Mesodermal cell (in vitro differentiated cells): ENCODE data around the gene USP36.

Experiments
- H3K27ac ChIP-seq: 2 replicates; pipeline ENCODE4 v1.7.0; 2013; ENCODE audit warnings: mild to moderate bottlenecking, low read depth, low read length, moderate library complexity; ENCODE audit not compliant: severe bottlenecking
- H3K36me3 ChIP-seq: 2 replicates; pipeline ENCODE4 v1.7.1; 2013; ENCODE audit warnings: mild to moderate bottlenecking, low read length, moderate library complexity; ENCODE audit not compliant: control insufficient read depth, insufficient read depth
- H3K4me1 ChIP-seq: one replicate; pipeline ENCODE4 v1.7.1; 2013; ENCODE audit warnings: mild to moderate bottlenecking, low read length; ENCODE audit not compliant: insufficient read depth, control insufficient read depth, poor library complexity, severe bottlenecking
- H3K4me3 ChIP-seq: 2 replicates; pipeline ENCODE4 v1.7.0; 2013; ENCODE audit warnings: low read length, control low read depth, mild to moderate bottlenecking; ENCODE audit not compliant: insufficient read depth, poor library complexity, severe bottlenecking; ENCODE audit errors: extremely low read depth
- H3K9me3 ChIP-seq: 2 replicates; pipeline ENCODE4 v1.7.1; 2013; ENCODE audit warnings: mild to moderate bottlenecking, low read length, moderate library complexity; ENCODE audit not compliant: control insufficient read depth
- WGBS, 2 experiments: methylation state at CpG; one replicate each; pipeline ENCODE4 v1.1.5; 2013; ENCODE audit warnings: missing lambda C conversion rate in 2 of 2; ENCODE audit not compliant: insufficient coverage in 2 of 2; 5-methylcytosine and 5-hydroxymethylcytosine counted together

Gene USP36

DNA sequence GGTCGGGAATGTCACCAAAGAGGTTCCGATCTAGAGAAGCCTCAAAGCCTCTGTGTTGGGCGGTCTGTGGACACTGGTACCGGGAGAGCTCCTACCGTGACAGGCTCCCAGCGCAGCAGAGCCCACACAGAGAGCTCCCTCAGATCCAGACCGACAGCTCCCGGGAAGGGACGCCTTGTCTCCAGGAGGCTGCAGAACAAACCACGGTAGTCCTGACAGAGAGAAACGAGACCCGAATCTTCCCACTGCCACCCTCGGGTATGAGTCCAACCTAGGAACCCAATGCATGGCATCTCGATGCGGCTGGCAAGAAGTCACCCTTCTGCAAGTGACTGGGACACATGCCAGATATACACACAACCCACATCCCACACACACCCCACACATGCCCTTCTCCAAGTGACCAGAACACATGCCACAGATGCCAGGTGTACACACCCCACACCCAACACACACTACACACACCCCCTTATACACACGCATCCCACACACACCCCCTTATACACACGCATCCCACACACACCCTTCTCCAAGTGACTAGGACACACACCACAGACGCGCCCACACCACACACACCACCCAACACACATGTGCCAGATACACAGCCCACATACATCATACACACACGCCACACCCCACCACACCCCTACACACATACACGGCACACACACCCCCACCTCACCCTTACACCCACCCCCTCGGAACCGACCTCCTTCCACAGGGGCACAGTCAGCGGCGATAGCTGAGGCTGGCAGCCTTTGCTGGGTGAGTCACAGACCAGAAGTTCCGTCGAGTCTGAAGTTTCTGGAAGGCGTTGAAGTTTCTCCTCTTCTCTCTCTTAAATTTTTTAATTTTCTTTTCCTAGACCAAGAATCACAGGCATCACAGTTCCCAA lies 42.7 kb downstream of the USP36 start:
- 92 to 96% methylated on average over 24 to 25 of the region's 28 CpGs for WGBS, 2 experiments
- H3K27ac ChIP-seq: no peak overlapping the region
- no peaks in the 10 kb centered on the region for H3K4me1 ChIP-seq
- H3K9me3 ChIP-seq: no peaks in the 10 kb centered on the region
- H3K36me3 ChIP-seq: peaks cover 80% of the 10 kb centered on the region
- no peak overlapping the region for H3K4me3 ChIP-seq

DNA sequence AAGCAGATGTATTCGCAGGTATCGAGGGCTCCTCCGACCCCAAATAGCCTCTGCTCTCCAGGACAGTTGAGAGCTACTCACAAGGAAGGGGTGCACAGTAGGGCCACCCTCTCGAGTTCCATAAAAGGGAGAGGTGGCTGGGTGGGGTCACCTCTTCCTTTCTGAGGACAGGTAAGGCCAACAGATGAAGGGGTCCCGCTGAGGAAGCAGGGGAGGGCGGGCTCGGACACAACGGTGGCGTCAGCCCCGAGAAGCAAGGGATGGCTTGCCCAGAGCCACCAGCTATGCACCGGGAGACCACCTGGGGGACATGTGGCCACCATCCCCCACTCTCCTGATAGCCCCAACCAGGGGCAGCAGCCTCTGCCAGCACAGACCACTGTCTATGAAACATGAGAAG lies 43.4 kb downstream of the USP36 start:
- Histone ChIP-seq H3K27ac (no peak overlapping the region), H3K9me3 (no peaks in the 10 kb centered on the region), H3K4me1 (no peaks in the 10 kb centered on the region), H3K4me3 (no peak overlapping the region), H3K36me3 (peaks cover 78% of the 10 kb centered on the region)
- WGBS, 2 experiments: 96 to 99% methylated on average over 9 to 11 of the region's 11 CpGs

DNA sequence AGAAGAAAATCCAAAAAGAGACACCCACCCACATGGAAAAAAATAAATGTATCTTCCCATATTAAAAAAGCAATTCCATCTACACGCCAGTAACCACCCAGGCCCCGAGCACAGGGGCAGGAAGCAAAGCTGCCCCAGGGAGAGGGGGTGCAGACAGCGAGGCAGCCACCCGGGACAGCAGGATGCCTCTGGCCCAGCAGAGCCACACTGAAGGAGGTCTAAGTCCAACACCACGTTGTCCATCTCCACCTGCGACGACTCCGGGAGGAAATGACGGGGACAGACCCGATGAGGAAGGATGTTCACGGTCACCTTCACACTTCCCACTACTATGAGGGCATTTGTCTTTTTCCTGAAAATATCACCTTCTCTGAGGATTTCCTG lies 44.1 kb downstream of the USP36 start:
- Histone ChIP-seq H3K36me3 (peaks cover 77% of the 10 kb centered on the region), H3K9me3 (no peaks in the 10 kb centered on the region), H3K4me3 (no peak overlapping the region), H3K27ac (no peak overlapping the region), H3K4me1 (no peaks in the 10 kb centered on the region)
- WGBS, 2 experiments: 96 to 100% methylated on average over 3 to 5 of the region's 11 CpGs

DNA sequence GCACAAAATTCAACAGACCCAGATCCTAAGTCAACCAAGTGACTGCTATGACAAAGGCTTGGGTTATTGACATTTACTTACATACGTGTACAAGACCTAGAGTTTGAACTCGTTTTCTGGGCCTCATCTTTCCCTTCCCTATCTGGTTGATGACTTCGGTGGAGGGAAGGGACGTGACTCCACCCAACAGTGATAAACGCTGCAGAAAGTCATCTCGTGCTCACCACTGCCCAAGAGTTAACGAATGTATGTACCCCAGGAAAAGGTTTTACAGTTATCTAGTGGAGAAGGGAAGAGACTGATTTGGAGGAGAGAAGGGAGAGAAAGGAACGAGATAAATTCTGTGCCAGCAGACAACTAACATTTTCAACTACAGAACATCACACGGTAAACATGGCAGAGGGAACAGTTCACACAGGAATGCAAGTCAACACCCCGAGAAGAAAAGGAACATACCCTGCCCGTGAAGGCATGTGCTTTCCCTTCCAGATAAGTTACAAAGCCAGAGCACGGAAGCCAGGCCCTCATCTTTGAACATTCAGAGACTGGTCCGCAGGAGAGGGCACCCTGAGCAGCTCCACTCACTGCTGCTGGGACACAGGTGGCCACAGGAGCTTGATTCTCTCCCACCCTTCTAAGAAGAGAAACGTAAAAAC lies 44.6 kb downstream of the USP36 start:
- no peaks in the 10 kb centered on the region for H3K9me3 ChIP-seq
- no peaks in the 10 kb centered on the region for H3K4me1 ChIP-seq
- H3K4me3 ChIP-seq: no peak overlapping the region
- 97 to 100% methylated on average over 9 to 12 of the region's 14 CpGs for WGBS, 2 experiments
- H3K36me3 ChIP-seq: peaks cover 72% of the 10 kb centered on the region
- no peak overlapping the region for H3K27ac ChIP-seq

DNA sequence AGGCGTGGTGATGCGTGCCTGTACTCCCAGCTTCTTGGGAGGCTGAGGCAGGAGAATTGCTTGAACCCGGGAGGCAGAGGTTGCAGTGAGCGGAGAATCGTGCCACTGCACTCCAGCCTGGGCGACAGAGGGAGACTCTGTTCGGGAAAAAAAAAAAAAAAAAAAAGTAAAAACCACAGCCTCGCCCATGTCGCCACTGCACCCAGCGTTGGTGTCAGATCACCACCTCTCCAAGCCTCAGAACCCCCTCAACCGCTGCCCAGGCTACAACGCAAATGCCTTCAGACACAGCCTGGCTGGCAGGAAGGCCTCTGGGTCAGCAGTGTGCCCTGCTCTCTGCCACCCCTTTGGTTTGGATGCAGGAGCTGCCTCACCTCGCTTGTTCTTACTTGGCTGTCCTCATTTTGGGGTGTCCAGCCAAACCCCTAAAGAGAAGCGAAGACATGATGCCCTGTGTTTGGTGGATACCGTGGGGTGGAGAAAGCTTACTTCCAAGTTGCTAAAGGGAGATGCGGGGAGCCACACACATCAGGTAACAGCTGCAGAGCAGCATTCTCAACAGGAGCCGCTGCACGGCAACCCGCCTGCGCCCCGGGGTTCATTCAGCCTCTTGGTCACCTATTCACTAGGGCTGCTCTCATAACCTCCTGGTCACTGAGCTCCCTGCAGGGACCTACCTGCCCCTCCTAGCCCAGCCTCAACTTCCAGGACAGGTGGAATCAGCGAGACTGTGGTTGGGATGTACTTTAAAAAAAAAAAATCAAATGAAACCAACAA lies 45.6 kb downstream of the USP36 start:
- H3K9me3 ChIP-seq: no peaks in the 10 kb centered on the region
- no peak overlapping the region for H3K4me3 ChIP-seq
- 93 to 98% methylated on average over 7 to 21 of the region's 22 CpGs for WGBS, 2 experiments
- no peak overlapping the region for H3K27ac ChIP-seq
- H3K36me3 ChIP-seq: peaks cover 65% of the 10 kb centered on the region
- H3K4me1 ChIP-seq: peaks cover 2% of the 10 kb centered on the region

- 95 to 96% methylated on average over 15 to 16 of the region's 16 CpGs for WGBS, 2 experiments
These were observed 46.2 kb downstream of the USP36 start for GRCh38 chr17:78794399-78794798.

DNA sequence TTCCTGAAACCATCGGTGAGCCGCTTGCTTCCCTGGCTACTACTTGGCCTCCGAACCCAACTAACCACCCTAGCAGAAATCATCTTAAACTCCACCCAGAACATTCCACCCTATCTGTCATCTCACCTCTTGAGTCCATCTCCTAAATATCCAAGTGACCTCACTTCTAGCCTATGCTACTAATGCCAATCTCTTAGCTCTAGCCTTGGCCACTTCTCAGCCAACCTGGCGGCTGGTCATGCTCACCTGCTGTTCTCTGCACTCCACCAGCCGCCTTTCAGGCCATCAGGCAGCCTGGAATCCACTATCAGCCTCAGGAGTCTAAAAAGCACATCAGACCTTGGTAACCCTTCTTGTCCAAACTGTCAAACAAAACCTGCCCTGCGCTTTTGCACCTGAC lies 46.6 kb downstream of the USP36 start:
- H3K9me3 ChIP-seq: no peaks in the 10 kb centered on the region
- H3K27ac ChIP-seq: no peak overlapping the region
- no peak overlapping the region for H3K4me3 ChIP-seq
- peaks cover 4% of the 10 kb centered on the region for H3K4me1 ChIP-seq
- 84 to 87% methylated on average over 4 to 6 of the region's 6 CpGs for WGBS, 2 experiments
- H3K36me3 ChIP-seq: peaks cover 54% of the 10 kb centered on the region

More at GRCh38 chr17:78794399-78794798, 46.2 kb downstream of the USP36 start:
- H3K9me3 ChIP-seq: no peaks in the 10 kb centered on the region
- peaks cover 4% of the 10 kb centered on the region for H3K4me1 ChIP-seq
- H3K4me3 ChIP-seq: no peak overlapping the region
- no peak overlapping the region for H3K27ac ChIP-seq
- peaks cover 59% of the 10 kb centered on the region for H3K36me3 ChIP-seq

DNA sequence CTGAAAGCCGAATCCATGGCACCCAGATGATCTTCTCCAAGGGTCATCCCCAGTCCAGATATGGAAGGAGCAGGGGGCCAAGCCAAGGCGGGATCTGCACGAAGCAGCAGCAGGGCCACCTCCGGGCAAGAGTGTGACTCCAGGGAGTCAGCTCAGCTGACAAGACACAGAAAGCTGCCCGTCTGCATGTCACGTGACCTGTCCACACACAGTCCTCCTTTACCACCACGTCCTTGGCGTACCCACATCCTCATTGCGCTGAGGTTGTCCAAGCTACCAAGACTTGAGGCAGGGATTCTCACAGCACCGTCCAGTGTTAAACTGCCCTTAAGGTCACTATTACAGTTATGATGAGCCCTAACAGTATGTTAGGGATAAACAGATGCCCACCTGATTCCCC lies 47.2 kb downstream of the USP36 start:
- no peak overlapping the region for H3K4me3 ChIP-seq
- H3K36me3 ChIP-seq: peaks cover 49% of the 10 kb centered on the region
- peaks cover 4% of the 10 kb centered on the region for H3K4me1 ChIP-seq
- no peak overlapping the region for H3K27ac ChIP-seq
- H3K9me3 ChIP-seq: no peaks in the 10 kb centered on the region
- 86 to 88% methylated on average over 10 of the region's 10 CpGs for WGBS, 2 experiments

DNA sequence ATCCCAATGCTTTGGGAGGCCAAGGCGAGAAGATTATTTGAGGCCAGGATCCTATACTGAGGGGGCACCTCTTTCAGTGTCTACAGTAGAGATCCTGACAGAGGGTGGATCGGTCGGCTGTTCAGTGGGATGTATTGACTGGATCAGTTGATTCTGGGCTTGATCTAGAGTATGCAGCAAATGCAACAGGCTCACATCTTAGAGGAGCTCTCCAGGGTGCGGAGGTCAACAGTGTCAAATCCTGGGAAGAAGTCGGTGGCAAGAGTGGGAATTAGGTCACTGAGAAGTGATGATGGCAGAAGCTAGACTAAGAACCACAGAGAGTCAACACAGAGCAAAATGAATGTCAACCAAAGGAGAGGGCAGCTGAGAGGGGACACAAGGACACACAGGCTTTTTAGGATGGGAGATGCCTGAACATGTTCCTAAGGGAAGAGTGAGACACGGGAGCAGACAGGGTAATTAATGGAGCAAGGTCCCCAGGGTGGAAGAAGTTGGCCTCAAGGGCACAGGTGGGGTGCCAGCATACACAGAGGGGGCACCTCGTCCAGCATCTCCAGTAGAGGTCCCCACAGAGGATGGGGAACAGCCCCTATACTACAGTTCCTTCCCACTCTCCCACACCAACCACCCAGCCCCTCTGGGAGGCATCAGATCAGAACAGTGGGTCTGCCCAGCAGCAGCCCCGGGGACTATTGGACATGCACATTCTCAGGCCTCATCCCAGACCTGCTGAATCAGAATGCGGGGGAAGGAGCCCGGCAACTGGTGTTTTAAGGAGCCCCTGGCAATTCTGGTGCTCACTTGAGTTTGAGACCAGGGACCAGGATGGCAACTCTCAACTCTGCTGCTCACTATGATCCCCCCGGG lies 48.5 kb downstream of the USP36 start:
- H3K4me3 ChIP-seq: no peak overlapping the region
- peaks cover 4% of the 10 kb centered on the region for H3K4me1 ChIP-seq
- peaks cover 35% of the 10 kb centered on the region for H3K36me3 ChIP-seq
- WGBS, 2 experiments: 95% methylated on average over 8 to 10 of the region's 11 CpGs
- no peaks in the 10 kb centered on the region for H3K9me3 ChIP-seq
- H3K27ac ChIP-seq: no peak overlapping the region

DNA sequence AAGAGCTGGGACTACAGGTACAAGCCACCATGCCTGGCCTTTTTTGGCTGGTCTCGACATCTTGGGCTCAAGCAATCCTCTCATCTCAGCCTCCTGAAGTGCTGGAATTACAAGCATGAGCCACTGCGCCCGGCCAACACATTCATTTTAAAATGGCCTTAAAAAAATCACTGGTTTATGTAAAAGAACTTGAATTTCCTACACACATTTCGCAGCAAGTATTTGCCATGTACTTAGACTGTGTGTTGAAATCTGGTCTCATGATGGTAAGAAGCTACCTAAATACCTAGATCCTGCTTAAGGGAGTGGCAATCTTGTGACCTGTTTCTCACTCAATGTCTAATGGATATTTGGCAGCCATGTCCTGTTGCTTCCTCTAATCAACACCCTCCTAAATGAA lies 50.1 kb downstream of the USP36 start:
- Histone ChIP-seq H3K4me3 (no peak overlapping the region), H3K9me3 (no peaks in the 10 kb centered on the region), H3K4me1 (peaks cover 4% of the 10 kb centered on the region), H3K36me3 (peaks cover 22% of the 10 kb centered on the region), H3K27ac (no peak overlapping the region)
- WGBS, 2 experiments: 85 to 100% methylated on average over 1 of the region's 4 CpGs
